UCSD-AML1 (cell line): ENCODE measurements around the gene CACNA1E.

Experiments used
- DNase-seq: peaks from one replicate; lab custom pipeline; 2025; ENCODE audit not compliant: unreplicated experiment; lab: John Stamatoyannopoulos, UW

Gene CACNA1E

GRCh38 chr1:181674617-181675016, 191.3 kb downstream of the CACNA1E start:
- no peak for DNase-seq

GRCh38 chr1:181675091-181675917, 192.0 kb downstream of the CACNA1E start:
- no peak for DNase-seq

- DNase-seq = no peak
These were observed 192.5 kb downstream of the CACNA1E start for GRCh38 chr1:181675918-181676190.

GRCh38 chr1:181676269-181676668, 193.0 kb downstream of the CACNA1E start:
- no peak for DNase-seq

- no peak for DNase-seq
These were observed 197.0 kb downstream of the CACNA1E start for GRCh38 chr1:181680332-181680731.

- DNase-seq = no peak
These were observed 197.6 kb downstream of the CACNA1E start for GRCh38 chr1:181680871-181681270.

GRCh38 chr1:181685211-181685610, 201.9 kb downstream of the CACNA1E start:
- DNase-seq = no peak

GRCh38 chr1:181701891-181702290, 218.6 kb downstream of the CACNA1E start:
- DNase-seq = no peak

- DNase-seq = no peak
These were observed 221.2 kb downstream of the CACNA1E start for GRCh38 chr1:181704546-181704945.

GRCh38 chr1:181711820-181712219, 228.5 kb downstream of the CACNA1E start:
- no peak for DNase-seq

- no peak for DNase-seq
These were observed 229.4 kb downstream of the CACNA1E start for GRCh38 chr1:181712711-181713110.

GRCh38 chr1:181714428-181714827, 231.1 kb downstream of the CACNA1E start:
- DNase-seq = no peak

- no peak for DNase-seq
These were observed 234.7 kb downstream of the CACNA1E start for GRCh38 chr1:181718034-181718433.

- no peak for DNase-seq
These were observed 243.1 kb downstream of the CACNA1E start for GRCh38 chr1:181726320-181727012.

- DNase-seq = no peak
These were observed 247.3 kb downstream of the CACNA1E start for GRCh38 chr1:181730606-181731005.

GRCh38 chr1:181732218-181732990, 249.1 kb downstream of the CACNA1E start:
- no peak for DNase-seq

GRCh38 chr1:181733486-181733885, 250.2 kb downstream of the CACNA1E start:
- no peak for DNase-seq

- no peak for DNase-seq
These were observed 253.7 kb downstream of the CACNA1E start for GRCh38 chr1:181737056-181737455.

- DNase-seq = no peak
These were observed 255.9 kb downstream of the CACNA1E start for GRCh38 chr1:181739214-181739613.

- no peak for DNase-seq
These were observed 259.1 kb downstream of the CACNA1E start for GRCh38 chr1:181742426-181742825.

GRCh38 chr1:181743878-181744312, 260.6 kb downstream of the CACNA1E start:
- no peak for DNase-seq

GRCh38 chr1:181746224-181746623, 262.9 kb downstream of the CACNA1E start:
- no peak for DNase-seq
